HCT116 (cell line): ENCODE data around the gene ATF1. TPM values are rescaled to one million over a fixed set of nuclear protein-coding genes. Genes with fewer than 3 reads are reported as not detected.

ENCODE experiments used
- ATAC-seq: fragments of 200-7000 bp; cut with Tn5 transposase; 2 replicates; pipeline ENCODE4 v1.9.1; 2020; ENCODE audit warnings: mild to moderate bottlenecking, moderate library complexity
- BruUV-seq: library from RNA; stranded (reverse); fragments of 400-500 nt; replicated peaks from 2 replicates; lab custom pipeline; 2021; lab: Mats Ljungman, UMichigan
- CTCF ChIA-PET: fragments of 300-600 bp; sonication (Branson Sonifier 250); formaldehyde crosslinking; loops from one replicate; lab custom pipeline; 2021; ENCODE audit warnings: antibody characterized with exemption; lab: Charles Lee
- POLR2A ChIA-PET: fragments of 300-600, 350-600 bp; sonication (Branson Sonifier 250); formaldehyde crosslinking; loops from one replicate; lab custom pipeline; 2021; ENCODE audit warnings: antibody characterized with exemption; lab: Charles Lee
- RAD21 ChIA-PET, 2 experiments: fragments of 300-600 bp; sonication (Branson Sonifier 250); formaldehyde crosslinking; loops; one replicate each; lab custom pipeline; 2023; ENCODE audit warnings: low total read pairs in 2 of 2; ENCODE audit not compliant: uncharacterized antibody in 2 of 2, unreplicated experiment in 2 of 2, low non-redundant PET in 1 of 2; lab: Charles Lee
- DNase-seq: peaks from one replicate; pipeline ENCODE4 v3.0.0-alpha.2; 2010; ENCODE audit warnings: low read depth, low spot score
- H2AFZ ChIP-seq: fragments of 200-600 bp; shearing (Covaris generic), sonication (generic); 2 replicates; pipeline ENCODE4 v1.6.1; 2017; ENCODE audit warnings: low read depth, mixed run types, mixed read lengths, antibody characterized with exemption, low read length; ENCODE audit not compliant: poor library complexity, severe bottlenecking
- H3K27ac ChIP-seq: 2 replicates; pipeline ENCODE4 v1.5.1; 2012; ENCODE audit warnings: low read depth, low read length
- H3K27me3 ChIP-seq: fragments of 200-600 bp; sonication (generic); 2 replicates; pipeline ENCODE4 v1.6.1; 2016; ENCODE audit warnings: mixed run types, low read length, mixed read lengths; ENCODE audit not compliant: insufficient read depth
- H3K36me3 ChIP-seq, 2 experiments: fragments of 200-500 bp in 1 of 2; fragments of 200-600 bp in 1 of 2; sonication (Bioruptor generic) in 1 of 2; sonication (generic) in 1 of 2; 2 replicates each; pipeline versions ENCODE4 v1.5.1 to v1.6.1; 2014 to 2016; ENCODE audit warnings: low read length in 2 of 2, inconsistent platforms in 1 of 2, mixed read lengths in 1 of 2, mixed run types in 1 of 2; ENCODE audit not compliant: insufficient read depth in 2 of 2, control insufficient read depth in 1 of 2
- H3K4me1 ChIP-seq, 2 experiments: fragments of 200-600 bp in 1 of 2; sonication (generic) in 1 of 2; 2 replicates each; pipeline versions ENCODE4 v1.5.1 to v1.6.1; 2012 to 2017; ENCODE audit warnings: low read length in 2 of 2, inconsistent platforms in 1 of 2, mild to moderate bottlenecking in 1 of 2, mixed read lengths in 1 of 2, mixed run types in 1 of 2, moderate library complexity in 1 of 2; ENCODE audit not compliant: insufficient read depth in 2 of 2, control insufficient read depth in 1 of 2
- H3K4me2 ChIP-seq: fragments of 200-600 bp; sonication (generic); 2 replicates; pipeline ENCODE4 v1.6.1; 2017; ENCODE audit warnings: mixed run types, low read length, mixed read lengths
- H3K4me3 ChIP-seq, 2 experiments: fragments of 200-600 bp in 1 of 2; sonication (generic) in 1 of 2; replicated peaks in 1 of 2; 2 replicates each; pipeline ENCODE4 v1.5.1; 2011 to 2016; ENCODE audit warnings: low read length in 2 of 2, control low read depth in 1 of 2, low read depth in 1 of 2, mild to moderate bottlenecking in 1 of 2, mixed read lengths in 1 of 2, mixed run types in 1 of 2
- H3K79me2 ChIP-seq: fragments of 200-600 bp; sonication (generic); 2 replicates; pipeline ENCODE4 v1.6.1; 2017; ENCODE audit warnings: mild to moderate bottlenecking, mixed run types, low read length, moderate library complexity, mixed read lengths; ENCODE audit not compliant: insufficient read depth
- H3K9ac ChIP-seq: fragments of 200-600 bp; sonication (generic); 2 replicates; pipeline ENCODE4 v1.6.1; 2016; ENCODE audit warnings: low read length, mixed read lengths
- H3K9me2 ChIP-seq: fragments of 200-600 bp; sonication (generic), shearing (Covaris generic); 2 replicates; pipeline ENCODE4 v1.6.1; 2017; ENCODE audit warnings: mixed run types, mild to moderate bottlenecking, moderate library complexity; ENCODE audit not compliant: insufficient read depth
- H3K9me3 ChIP-seq, 2 experiments: fragments of 200-500 bp in 1 of 2; fragments of 200-600 bp in 1 of 2; sonication (Bioruptor generic) in 1 of 2; sonication (generic) in 1 of 2; 2 replicates each; pipeline ENCODE4 v1.6.1; 2014 to 2017; ENCODE audit warnings: low read length in 2 of 2, mixed read lengths in 2 of 2, inconsistent platforms in 1 of 2, low read depth in 1 of 2, mild to moderate bottlenecking in 1 of 2, mixed run types in 1 of 2, moderate library complexity in 1 of 2; ENCODE audit not compliant: control insufficient read depth in 1 of 2, insufficient read depth in 1 of 2
- H4K20me1 ChIP-seq: fragments of 200-600 bp; sonication (generic), shearing (Covaris generic); 2 replicates; pipeline ENCODE4 v1.6.1; 2017; ENCODE audit warnings: mixed run types, mild to moderate bottlenecking, moderate library complexity; ENCODE audit not compliant: insufficient read depth
- CEBPB ChIP-seq: IDR thresholded peaks from 2 replicates; pipeline ENCODE4 v1.6.1; 2012; ENCODE audit warnings: low read depth
- ELF1 ChIP-seq: IDR thresholded peaks from 2 replicates; pipeline ENCODE4 v1.6.1; 2012; ENCODE audit warnings: low read depth, borderline replicate concordance
- FOSL1 ChIP-seq: IDR thresholded peaks from 2 replicates; pipeline ENCODE4 v1.6.1; 2012; ENCODE audit warnings: low read depth
- POLR2AphosphoS5 ChIP-seq: IDR thresholded peaks from 2 replicates; pipeline ENCODE4 v1.6.1; 2011; ENCODE audit warnings: mild to moderate bottlenecking, low read depth, low read length, moderate library complexity
- SRF ChIP-seq: IDR thresholded peaks from 2 replicates; pipeline ENCODE4 v1.6.1; 2012; ENCODE audit warnings: low read depth
- YY1 ChIP-seq: IDR thresholded peaks from 2 replicates; pipeline ENCODE4 v1.6.1; 2011; ENCODE audit warnings: low read length, low read depth, moderate library complexity, mild to moderate bottlenecking; ENCODE audit not compliant: insufficient replicate concordance; ENCODE audit errors: extremely low read depth
- intact Hi-C: fragments of 100-400 bp; cut with micrococcal nuclease; formaldehyde crosslinking; loops from 2 replicates; pipeline ENCODE4 v1.10.0; 2022
- total RNA-seq: library from RNA; stranded (reverse); gene quantifications from one replicate; pipeline ENCODE4 v1.2.1, GENCODE V29; 2021; ENCODE audit not compliant: unreplicated experiment

ATF1 gene
- total RNA-seq, 1 experiment from 2014 or later, result 48.8 TPM

GRCh38 chr12:50728841-50729240 lies 35.1 kb upstream of the ATF1 start:
- ChIA-PET CTCF (no interaction called here), RAD21 (no interaction called here), POLR2A (no interaction called here)
- Histone ChIP-seq H3K4me3 (no peak overlapping the region), H3K27me3 (no peaks in the 10 kb centered on the region), H4K20me1 (no peaks in the 10 kb centered on the region), H3K27ac (no peak overlapping the region), H3K9ac (no peak overlapping the region), H3K4me1 (peaks cover 0 to 8% of the 10 kb centered on the region in 2 experiments; a peak in 1 of 4 replicates), H3K4me2 (no peak overlapping the region), H3K9me2 (no peaks in the 10 kb centered on the region), H2AFZ (no peak overlapping the region), H3K79me2 (no peaks in the 10 kb centered on the region), H3K9me3 (no peaks in the 10 kb centered on the region), H3K36me3 (peaks cover 24 to 27% of the 10 kb centered on the region in 2 experiments; a peak in 3 of 4 replicates)
- no TSS peak for BruUV-seq
- intact Hi-C loops, result no loop called here
- TF ChIP-seq YY1, result no peak
- TF ChIP-seq ELF1, result no peak
- no peak for TF ChIP-seq SRF
- ATAC-seq (no peak), DNase-seq (no peak)

- no peaks in the 10 kb centered on the region for H3K9me2 ChIP-seq
- H4K20me1 ChIP-seq, result no peaks in the 10 kb centered on the region
- no peak overlapping the region for H3K4me3 ChIP-seq
- H3K27me3 ChIP-seq, result no peaks in the 10 kb centered on the region
- no peak overlapping the region for H3K4me2 ChIP-seq
- H3K9me3 ChIP-seq, result no peaks in the 10 kb centered on the region
- RAD21 ChIA-PET, result no interaction called here
- peaks cover 21 to 24% of the 10 kb centered on the region in 2 experiments for H3K36me3 ChIP-seq
- no TSS peak for BruUV-seq
- TF ChIP-seq CEBPB (peak; percentile 18; the same call in 1 of the 2 replicates), POLR2AphosphoS5 (no peak), FOSL1 (peak; percentile 18; the same call in 1 of the 2 replicates)
- CTCF ChIA-PET, result no interaction called here
- H3K27ac ChIP-seq, result no peak overlapping the region
- no peak overlapping the region for H3K9ac ChIP-seq
- POLR2A ChIA-PET, result no interaction called here
- H3K4me1 ChIP-seq, result peaks cover 0 to 8% of the 10 kb centered on the region in 2 experiments; a peak in 1 of 4 replicates
- H3K79me2 ChIP-seq, result no peaks in the 10 kb centered on the region
- ATAC-seq, result no peak
- intact Hi-C loops, result no loop called here
- peak; percentile 3 for DNase-seq
- no peak overlapping the region for H2AFZ ChIP-seq
Observed at GRCh38 chr12:50732591-50732990, 31.3 kb upstream of the ATF1 start.
